Nephron progenitor cell (in vitro differentiated cells): ENCODE results near the gene NAGS.
"Not testable (repeated sequence)": the region's sequence is repeated elsewhere in the genome, so short reads cannot be mapped to it uniquely, and the experiment has no call there.

ENCODE experiments used
- DNase-seq: peaks from one replicate; pipeline ENCODE4 v3.0.0; 2021
- H3K27ac Mint-ChIP-seq: 2 replicates; pipeline ENCODE4 v1.8.0; 2021; ENCODE audit warnings: mild to moderate bottlenecking, moderate library complexity, mixed read lengths
- H3K27me3 Mint-ChIP-seq: 2 replicates; pipeline ENCODE4 v1.8.0; 2021; ENCODE audit warnings: mild to moderate bottlenecking, low read depth, mixed read lengths; ENCODE audit not compliant: poor library complexity
- H3K36me3 Mint-ChIP-seq: 2 replicates; pipeline ENCODE4 v1.8.0; 2021; ENCODE audit warnings: low read depth, mixed read lengths
- H3K4me1 Mint-ChIP-seq: 2 replicates; pipeline ENCODE4 v1.8.0; 2021; ENCODE audit warnings: mixed read lengths
- H3K4me3 Mint-ChIP-seq: 2 replicates; pipeline ENCODE4 v1.8.0; 2021; ENCODE audit warnings: mild to moderate bottlenecking, moderate library complexity, mixed read lengths
- H3K9me3 Mint-ChIP-seq: 2 replicates; pipeline ENCODE4 v1.8.0; 2021; ENCODE audit warnings: mild to moderate bottlenecking, moderate library complexity, mixed read lengths
- CTCF ChIP-seq: fragments of 200-600 bp; sonication (generic); IDR thresholded peaks from 2 replicates; pipeline ENCODE4 v1.5.0; 2021; ENCODE audit warnings: antibody characterized with exemption

Gene NAGS

GRCh38 chr17:44039829-44040635, 35.6 kb downstream of the NAGS start:
- Mint-ChIP-seq H3K27ac (peak overlapping the region; percentile 74), H3K4me3 (no peak overlapping the region), H3K4me1 (peaks cover 7% of the 10 kb centered on the region), H3K27me3 (peaks cover 4% of the 10 kb centered on the region), H3K36me3 (peaks cover 48% of the 10 kb centered on the region), H3K9me3 (no peaks in the 10 kb centered on the region)
- DNase-seq = no peak
- no peak for TF ChIP-seq CTCF

GRCh38 chr17:44043272-44043696, 38.9 kb downstream of the NAGS start:
- no peaks in the 10 kb centered on the region for H3K9me3 Mint-ChIP-seq
- H3K36me3 Mint-ChIP-seq = peaks cover 51% of the 10 kb centered on the region
- no peak for TF ChIP-seq CTCF
- H3K27me3 Mint-ChIP-seq = peaks cover 7% of the 10 kb centered on the region
- no peak for DNase-seq
- no peak overlapping the region for H3K4me3 Mint-ChIP-seq
- H3K27ac Mint-ChIP-seq = peak overlapping the region; percentile 53
- peaks cover 7% of the 10 kb centered on the region for H3K4me1 Mint-ChIP-seq

GRCh38 chr17:44044071-44044470, 39.6 kb downstream of the NAGS start:
- DNase-seq = no peak
- Mint-ChIP-seq H3K4me3 (no peak overlapping the region), H3K27me3 (peaks cover 7% of the 10 kb centered on the region)

GRCh38 chr17:44045486-44045885, 41.1 kb downstream of the NAGS start:
- DNase-seq = no peak
- Mint-ChIP-seq H3K36me3 (peaks cover 51% of the 10 kb centered on the region), H3K4me3 (no peak overlapping the region), H3K27ac (no peak overlapping the region), H3K9me3 (no peaks in the 10 kb centered on the region), H3K4me1 (peaks cover 7% of the 10 kb centered on the region), H3K27me3 (peaks cover 7% of the 10 kb centered on the region)
- TF ChIP-seq CTCF = no peak

More at GRCh38 chr17:44044071-44044470, 39.6 kb downstream of the NAGS start:
- no peak for TF ChIP-seq CTCF
- Mint-ChIP-seq H3K36me3 (peaks cover 57% of the 10 kb centered on the region), H3K27ac (peak overlapping the region; percentile 53), H3K4me1 (peaks cover 7% of the 10 kb centered on the region), H3K9me3 (no peaks in the 10 kb centered on the region)

- DNase-seq, H3K27me3 Mint-ChIP-seq, H3K27ac Mint-ChIP-seq, H3K4me3 Mint-ChIP-seq, H3K4me1 Mint-ChIP-seq, H3K9me3 Mint-ChIP-seq: not testable (repeated sequence)
- H3K36me3 Mint-ChIP-seq = peaks cover 50% of the 10 kb centered on the region
These were observed 42.5 kb downstream of the NAGS start for GRCh38 chr17:44046893-44047292.

- Mint-ChIP-seq H3K36me3 (peaks cover 65% of the 10 kb centered on the region), H3K9me3 (no peaks in the 10 kb centered on the region), H3K27ac (no peak overlapping the region), H3K27me3 (peaks cover 3% of the 10 kb centered on the region), H3K4me1 (peaks cover 12% of the 10 kb centered on the region), H3K4me3 (no peak overlapping the region)
- TF ChIP-seq CTCF = no peak
- DNase-seq = no peak
These were observed 45.1 kb downstream of the NAGS start for GRCh38 chr17:44049294-44050060.
